Middle frontal gyrus (tissue), 1 donor: ENCODE results near the gene RGS7.
"Not testable (repeated sequence)": the region's sequence is repeated elsewhere in the genome, so short reads cannot be mapped to it uniquely, and the experiment has no call there.

Experiments
- DNase-seq: peaks from one replicate; pipeline ENCODE4 v3.0.0-alpha.2; 2015; ENCODE audit warnings: low spot score; ENCODE audit errors: extremely low spot score

The RGS7 gene

DNA sequence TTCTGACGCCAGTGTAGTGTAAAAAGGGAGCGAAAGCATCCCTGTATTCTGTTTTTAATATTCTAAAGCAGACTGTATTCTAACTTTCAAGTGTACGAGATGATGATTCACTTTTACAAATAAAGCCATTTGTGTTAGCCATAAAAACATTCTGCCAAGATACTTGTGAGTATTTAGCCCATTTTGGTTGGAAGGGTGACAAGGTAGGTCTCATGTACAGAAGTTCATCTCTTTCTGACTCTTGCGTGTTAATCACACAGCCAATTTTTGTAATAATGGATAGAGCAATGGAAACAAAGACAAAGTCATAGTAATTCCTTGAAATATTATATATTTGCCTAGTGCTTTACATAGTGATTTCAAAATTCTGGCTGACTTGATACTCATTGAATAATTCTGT, 619.7 kb downstream of the RGS7 start:
- no peak for DNase-seq

DNA sequence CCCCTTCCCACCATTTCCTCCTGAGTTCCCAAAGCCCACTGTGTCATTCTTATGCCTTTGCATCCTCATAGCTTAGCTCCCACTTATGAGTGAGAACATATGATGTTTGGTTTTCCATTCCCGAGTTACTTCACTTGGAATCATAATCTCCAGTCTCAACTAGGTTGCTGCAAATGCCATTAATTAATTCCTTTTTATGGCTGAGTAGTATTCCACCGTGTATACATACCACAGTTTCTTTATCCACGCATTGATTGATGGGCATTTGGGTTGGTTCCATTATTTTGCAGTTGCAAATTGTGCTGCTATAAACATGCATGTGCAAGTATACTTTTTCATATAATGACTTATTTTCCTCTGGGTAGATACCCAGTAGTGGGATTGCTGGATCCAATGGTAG, 622.3 kb downstream of the RGS7 start:
- not testable (repeated sequence) for DNase-seq

DNA sequence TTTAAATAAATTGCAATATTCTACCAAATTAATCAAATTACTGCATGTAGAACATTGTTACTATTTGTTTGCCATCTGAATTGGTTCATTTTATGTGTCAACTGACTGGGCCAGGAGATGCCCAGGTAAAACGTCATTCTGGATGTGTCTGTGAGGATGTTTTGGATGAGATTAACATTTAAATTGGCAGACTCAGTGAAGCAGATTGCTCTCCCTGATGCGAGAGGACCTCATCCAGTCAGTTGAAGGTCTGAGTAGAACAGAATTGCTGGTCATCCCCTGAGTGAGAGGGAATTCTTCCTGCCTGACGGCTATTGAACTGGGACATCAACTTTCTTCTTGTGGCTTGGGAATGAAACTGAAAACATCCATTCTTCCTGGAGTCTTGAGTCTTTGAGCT, 623.0 kb downstream of the RGS7 start:
- no peak for DNase-seq

DNA sequence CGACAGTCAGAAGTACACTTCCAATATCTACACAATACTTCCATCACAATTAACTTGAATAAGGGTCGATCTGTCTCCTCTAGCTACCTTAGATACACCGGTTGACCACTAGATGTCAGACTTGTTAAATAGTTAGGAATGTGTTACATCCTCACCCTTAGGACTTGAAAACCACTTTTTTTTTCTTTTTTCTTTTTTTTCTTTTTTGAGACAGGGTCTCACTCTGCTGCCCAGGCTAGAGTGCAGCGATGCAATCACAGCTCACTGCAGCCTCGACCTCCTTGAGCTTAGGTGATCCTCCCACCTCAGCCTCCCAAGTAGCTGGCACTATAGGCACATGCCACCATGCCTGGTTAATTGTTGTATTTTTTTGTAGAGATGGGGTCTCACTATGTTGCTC, 624.6 kb downstream of the RGS7 start:
- peak; percentile 39 for DNase-seq
